Measurements from ENCODE around the gene AHCYL1. TPM values are rescaled to one million over a fixed set of nuclear protein-coding genes. Genes with fewer than 3 reads are reported as not detected.

AHCYL1 gene
- total RNA-seq, 1 experiment from 2014 or later, result 92.0 TPM

GRCh38 chr1:110049801-110050601 lies 65.4 kb downstream of the AHCYL1 start:
- H3K9me3 ChIP-seq (ENCODE audit: control insufficient read depth in 1 of 2, insufficient read depth in 1 of 2, low read depth in 1 of 2, low read length in 2 of 2), result no peaks in the 10 kb centered on the region
- no peaks in the 10 kb centered on the region for H3K79me2 ChIP-seq (ENCODE audit: insufficient read depth, low read length)
- H3K27ac ChIP-seq (ENCODE audit: low read depth, low read length), result no peak overlapping the region
- no TSS peak for BruUV-seq (replicated peaks)
- no peak overlapping the region for H2AFZ ChIP-seq (ENCODE audit: low read depth, low read length, poor library complexity, severe bottlenecking)
- H3K9ac ChIP-seq (ENCODE audit: low read length), result no peak overlapping the region
- no peaks in the 10 kb centered on the region for H4K20me1 ChIP-seq (ENCODE audit: insufficient read depth)
- H3K27me3 ChIP-seq (ENCODE audit: insufficient read depth, low read length), result no peaks in the 10 kb centered on the region
- ChIA-PET POLR2A (no interaction called here), RAD21 (ENCODE audit: low non-redundant PET in 1 of 2, low total read pairs in 2 of 2, uncharacterized antibody in 2 of 2, unreplicated experiment in 2 of 2) (no interaction called here), CTCF (interaction anchor here (2.0 kb wide), 1 partner anchor 10 kb away, joined by 13 read pairs; no protein-coding TSS in a partner anchor)
- no peak overlapping the region for H3K4me2 ChIP-seq (ENCODE audit: low read length)
- DNase-seq (ENCODE audit: low read depth, low spot score), result no peak
- intact Hi-C loops (cut with micrococcal nuclease), result no loop called here
- H3K4me1 ChIP-seq (ENCODE audit: control insufficient read depth in 1 of 2, insufficient read depth in 2 of 2, low read length in 2 of 2), result no peaks in the 10 kb centered on the region
- no peak for ATAC-seq
- no peak overlapping the region for H3K4me3 ChIP-seq (replicated peaks in 1 of 2; ENCODE audit: low read depth in 1 of 2, low read length in 2 of 2)
- H3K36me3 ChIP-seq (ENCODE audit: control insufficient read depth in 1 of 2, insufficient read depth in 2 of 2, low read length in 2 of 2), result peaks cover 49 to 58% of the 10 kb centered on the region in 2 experiments; a peak in 3 of 4 replicates
- TF ChIP-seq FOSL1 (IDR thresholded peaks at IDR 0.05; ENCODE audit: low read depth) (no peak), CTCF (IDR thresholded peaks at IDR 0.05 in 2 of 3, conservative IDR thresholded peaks at IDR 0.05 in 1 of 3; ENCODE audit: borderline replicate concordance in 1 of 3, insufficient read depth in 1 of 3, low read depth in 2 of 3, low read length in 2 of 3) (no peak), JUND (IDR thresholded peaks at IDR 0.05) (no peak), ZNF274 (IDR thresholded peaks at IDR 0.05; ENCODE audit: low read depth, low read length) (no peak), ELF1 (IDR thresholded peaks at IDR 0.05; ENCODE audit: borderline replicate concordance, low read depth) (no peak), REST (IDR thresholded peaks at IDR 0.05; ENCODE audit: low read depth) (no peak), POLR2AphosphoS5 (IDR thresholded peaks at IDR 0.05; ENCODE audit: low read depth, low read length) (no peak), ATF3 (IDR thresholded peaks at IDR 0.05) (no peak), SRF (IDR thresholded peaks at IDR 0.05; ENCODE audit: low read depth) (no peak)
- no peaks in the 10 kb centered on the region for H3K9me2 ChIP-seq (ENCODE audit: insufficient read depth)
